ENCODE measurements around the gene CEP192.

GRCh38 chr18:13076886-13077285 lies 85.7 kb downstream of the CEP192 start:
- no peak for TF ChIP-seq CTCF (IDR thresholded peaks at IDR 0.05)
- TF ChIP-seq POLR2A (IDR thresholded peaks at IDR 0.05), result no peak
